ENCODE results near the gene RELA. TPM values are rescaled to one million over a fixed set of nuclear protein-coding genes. Genes with fewer than 3 reads are reported as not detected.
A peak's percentile ranks its signal among the peaks of the same experiment; 100 is the strongest.

RELA gene
- total and polyA plus RNA-seq, 2 of the 13 experiments (the other 11 are each of a cell fraction or from before 2014, with no cell fraction given): 21.4 to 40.5 TPM

DNA sequence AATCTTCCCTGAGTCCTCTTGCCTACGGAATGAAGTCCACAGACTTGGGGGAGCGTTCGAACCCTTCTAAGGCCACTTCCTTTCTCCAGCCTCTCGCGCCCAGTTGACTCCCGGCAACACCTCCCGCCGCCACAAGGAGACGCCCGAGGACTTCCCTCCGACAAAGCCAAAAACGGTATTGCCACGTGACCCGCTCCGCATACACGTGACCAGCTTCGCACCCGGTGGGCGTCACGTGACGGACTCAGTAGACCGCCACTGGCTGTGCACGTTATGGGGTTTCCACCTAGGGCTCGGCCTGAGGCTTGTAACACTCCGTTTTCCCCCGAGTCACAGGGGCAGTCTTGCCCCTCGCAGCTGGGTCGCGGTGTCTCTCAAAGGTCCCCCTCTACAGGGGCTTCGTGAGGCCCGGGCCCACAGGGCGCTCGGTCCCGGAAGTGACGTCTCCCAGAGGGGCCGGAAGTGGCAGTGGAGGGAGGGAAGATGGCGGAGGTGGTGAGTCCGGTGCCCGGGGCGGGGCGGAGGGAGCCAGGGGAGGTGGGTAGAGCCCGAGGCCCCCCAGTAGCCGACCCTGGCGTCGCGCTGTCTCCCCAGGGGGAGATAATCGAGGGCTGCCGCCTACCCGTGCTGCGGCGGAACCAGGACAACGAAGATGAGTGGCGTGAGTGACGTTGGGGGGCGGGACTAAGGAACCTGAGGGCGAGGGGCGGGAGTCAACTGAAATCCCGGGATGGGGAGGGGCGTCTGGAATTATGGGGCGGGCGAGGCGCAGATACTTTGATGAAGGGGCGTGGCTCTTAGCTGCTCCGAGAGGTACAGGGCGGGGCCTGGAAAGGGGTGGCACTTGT lies 49.3 kb upstream of the RELA start, which contains the start of gene KAT5 (continued):
- peak; percentile 81 for TF ChIP-seq ZNF552 (CRISPR knock-in tag; IDR thresholded peaks at IDR 0.05; ENCODE audit: borderline replicate concordance)
- peak; percentile 98 for TF ChIP-seq MAX (IDR thresholded peaks at IDR 0.05)
- no peak for TF ChIP-seq SP140L (CRISPR knock-in tag; IDR thresholded peaks at IDR 0.05; ENCODE audit: borderline replicate concordance)
- TF ChIP-seq, protein P1, sequence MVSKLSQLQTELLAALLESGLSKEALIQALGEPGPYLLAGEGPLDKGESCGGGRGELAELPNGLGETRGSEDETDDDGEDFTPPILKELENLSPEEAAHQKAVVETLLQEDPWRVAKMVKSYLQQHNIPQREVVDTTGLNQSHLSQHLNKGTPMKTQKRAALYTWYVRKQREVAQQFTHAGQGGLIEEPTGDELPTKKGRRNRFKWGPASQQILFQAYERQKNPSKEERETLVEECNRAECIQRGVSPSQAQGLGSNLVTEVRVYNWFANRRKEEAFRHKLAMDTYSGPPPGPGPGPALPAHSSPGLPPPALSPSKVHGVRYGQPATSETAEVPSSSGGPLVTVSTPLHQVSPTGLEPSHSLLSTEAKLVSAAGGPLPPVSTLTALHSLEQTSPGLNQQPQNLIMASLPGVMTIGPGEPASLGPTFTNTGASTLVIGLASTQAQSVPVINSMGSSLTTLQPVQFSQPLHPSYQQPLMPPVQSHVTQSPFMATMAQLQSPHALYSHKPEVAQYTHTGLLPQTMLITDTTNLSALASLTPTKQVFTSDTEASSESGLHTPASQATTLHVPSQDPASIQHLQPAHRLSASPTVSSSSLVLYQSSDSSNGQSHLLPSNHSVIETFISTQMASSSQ (IDR thresholded peaks at IDR 0.05; ENCODE audit: low read depth): no peak; the same call in 1 of the 2 replicates
- TF ChIP-seq, protein P1 (CRISPR knock-in tag; IDR thresholded peaks at IDR 0.05; ENCODE audit: borderline replicate concordance): peak; percentile 47; the same call in 1 of the 2 replicates
- peak; percentile 62; the same call in 1 of the 2 replicates for TF ChIP-seq JUN (CRISPR knock-in tag; IDR thresholded peaks at IDR 0.05)
- TF ChIP-seq, protein P2, sequence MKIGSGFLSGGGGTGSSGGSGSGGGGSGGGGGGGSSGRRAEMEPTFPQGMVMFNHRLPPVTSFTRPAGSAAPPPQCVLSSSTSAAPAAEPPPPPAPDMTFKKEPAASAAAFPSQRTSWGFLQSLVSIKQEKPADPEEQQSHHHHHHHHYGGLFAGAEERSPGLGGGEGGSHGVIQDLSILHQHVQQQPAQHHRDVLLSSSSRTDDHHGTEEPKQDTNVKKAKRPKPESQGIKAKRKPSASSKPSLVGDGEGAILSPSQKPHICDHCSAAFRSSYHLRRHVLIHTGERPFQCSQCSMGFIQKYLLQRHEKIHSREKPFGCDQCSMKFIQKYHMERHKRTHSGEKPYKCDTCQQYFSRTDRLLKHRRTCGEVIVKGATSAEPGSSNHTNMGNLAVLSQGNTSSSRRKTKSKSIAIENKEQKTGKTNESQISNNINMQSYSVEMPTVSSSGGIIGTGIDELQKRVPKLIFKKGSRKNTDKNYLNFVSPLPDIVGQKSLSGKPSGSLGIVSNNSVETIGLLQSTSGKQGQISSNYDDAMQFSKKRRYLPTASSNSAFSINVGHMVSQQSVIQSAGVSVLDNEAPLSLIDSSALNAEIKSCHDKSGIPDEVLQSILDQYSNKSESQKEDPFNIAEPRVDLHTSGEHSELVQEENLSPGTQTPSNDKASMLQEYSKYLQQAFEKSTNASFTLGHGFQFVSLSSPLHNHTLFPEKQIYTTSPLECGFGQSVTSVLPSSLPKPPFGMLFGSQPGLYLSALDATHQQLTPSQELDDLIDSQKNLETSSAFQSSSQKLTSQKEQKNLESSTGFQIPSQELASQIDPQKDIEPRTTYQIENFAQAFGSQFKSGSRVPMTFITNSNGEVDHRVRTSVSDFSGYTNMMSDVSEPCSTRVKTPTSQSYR (CRISPR knock-in tag; IDR thresholded peaks at IDR 0.05; ENCODE audit: borderline replicate concordance): peak; percentile 54
- TF ChIP-seq ZNF446 (CRISPR knock-in tag; IDR thresholded peaks at IDR 0.05): peak; percentile 73
- peak; percentile 94 for TF ChIP-seq ZNF253 (CRISPR knock-in tag; IDR thresholded peaks at IDR 0.05; ENCODE audit: borderline replicate concordance)
- TF ChIP-seq, protein P3, sequence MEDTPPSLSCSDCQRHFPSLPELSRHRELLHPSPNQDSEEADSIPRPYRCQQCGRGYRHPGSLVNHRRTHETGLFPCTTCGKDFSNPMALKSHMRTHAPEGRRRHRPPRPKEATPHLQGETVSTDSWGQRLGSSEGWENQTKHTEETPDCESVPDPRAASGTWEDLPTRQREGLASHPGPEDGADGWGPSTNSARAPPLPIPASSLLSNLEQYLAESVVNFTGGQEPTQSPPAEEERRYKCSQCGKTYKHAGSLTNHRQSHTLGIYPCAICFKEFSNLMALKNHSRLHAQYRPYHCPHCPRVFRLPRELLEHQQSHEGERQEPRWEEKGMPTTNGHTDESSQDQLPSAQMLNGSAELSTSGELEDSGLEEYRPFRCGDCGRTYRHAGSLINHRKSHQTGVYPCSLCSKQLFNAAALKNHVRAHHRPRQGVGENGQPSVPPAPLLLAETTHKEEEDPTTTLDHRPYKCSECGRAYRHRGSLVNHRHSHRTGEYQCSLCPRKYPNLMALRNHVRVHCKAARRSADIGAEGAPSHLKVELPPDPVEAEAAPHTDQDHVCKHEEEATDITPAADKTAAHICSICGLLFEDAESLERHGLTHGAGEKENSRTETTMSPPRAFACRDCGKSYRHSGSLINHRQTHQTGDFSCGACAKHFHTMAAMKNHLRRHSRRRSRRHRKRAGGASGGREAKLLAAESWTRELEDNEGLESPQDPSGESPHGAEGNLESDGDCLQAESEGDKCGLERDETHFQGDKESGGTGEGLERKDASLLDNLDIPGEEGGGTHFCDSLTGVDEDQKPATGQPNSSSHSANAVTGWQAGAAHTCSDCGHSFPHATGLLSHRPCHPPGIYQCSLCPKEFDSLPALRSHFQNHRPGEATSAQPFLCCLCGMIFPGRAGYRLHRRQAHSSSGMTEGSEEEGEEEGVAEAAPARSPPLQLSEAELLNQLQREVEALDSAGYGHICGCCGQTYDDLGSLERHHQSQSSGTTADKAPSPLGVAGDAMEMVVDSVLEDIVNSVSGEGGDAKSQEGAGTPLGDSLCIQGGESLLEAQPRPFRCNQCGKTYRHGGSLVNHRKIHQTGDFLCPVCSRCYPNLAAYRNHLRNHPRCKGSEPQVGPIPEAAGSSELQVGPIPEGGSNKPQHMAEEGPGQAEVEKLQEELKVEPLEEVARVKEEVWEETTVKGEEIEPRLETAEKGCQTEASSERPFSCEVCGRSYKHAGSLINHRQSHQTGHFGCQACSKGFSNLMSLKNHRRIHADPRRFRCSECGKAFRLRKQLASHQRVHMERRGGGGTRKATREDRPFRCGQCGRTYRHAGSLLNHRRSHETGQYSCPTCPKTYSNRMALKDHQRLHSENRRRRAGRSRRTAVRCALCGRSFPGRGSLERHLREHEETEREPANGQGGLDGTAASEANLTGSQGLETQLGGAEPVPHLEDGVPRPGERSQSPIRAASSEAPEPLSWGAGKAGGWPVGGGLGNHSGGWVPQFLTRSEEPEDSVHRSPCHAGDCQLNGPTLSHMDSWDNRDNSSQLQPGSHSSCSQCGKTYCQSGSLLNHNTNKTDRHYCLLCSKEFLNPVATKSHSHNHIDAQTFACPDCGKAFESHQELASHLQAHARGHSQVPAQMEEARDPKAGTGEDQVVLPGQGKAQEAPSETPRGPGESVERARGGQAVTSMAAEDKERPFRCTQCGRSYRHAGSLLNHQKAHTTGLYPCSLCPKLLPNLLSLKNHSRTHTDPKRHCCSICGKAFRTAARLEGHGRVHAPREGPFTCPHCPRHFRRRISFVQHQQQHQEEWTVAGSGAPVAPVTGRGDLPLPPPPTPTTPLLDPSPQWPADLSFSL (CRISPR knock-in tag; IDR thresholded peaks at IDR 0.05): no peak
- peak; percentile 100 for TF ChIP-seq ZNF547 (CRISPR knock-in tag; IDR thresholded peaks at IDR 0.05)
- no peak for TF ChIP-seq SIN3A (IDR thresholded peaks at IDR 0.05; ENCODE audit: borderline replicate concordance, low read depth, low read length)
- peak; percentile 99 for TF ChIP-seq TBX2 (CRISPR knock-in tag; IDR thresholded peaks at IDR 0.05; ENCODE audit: borderline replicate concordance)
- TF ChIP-seq DNMT1 (CRISPR knock-in tag; IDR thresholded peaks at IDR 0.05): peak; percentile 74; the same call in 1 of the 2 replicates

Data from HepG2 (cell line).